ENCODE data around the gene CCDC137.
A peak's percentile ranks its signal among the peaks of the same experiment; 100 is the strongest.

CCDC137 gene

GRCh38 chr17:81707725-81708646 lies 41.4 kb downstream of the CCDC137 start:
- no peak for TF ChIP-seq ZNF274 (IDR thresholded peaks at IDR 0.05; ENCODE audit: low read depth, low read length)
- no peak overlapping the region for H3K4me3 ChIP-seq (ENCODE audit: low read length)

GRCh38 chr17:81708739-81709185 lies 42.2 kb downstream of the CCDC137 start:
- TF ChIP-seq ZNF274 (IDR thresholded peaks at IDR 0.05; ENCODE audit: low read depth, low read length) = no peak
- H3K4me3 ChIP-seq (ENCODE audit: low read length) = no peak overlapping the region

- peak overlapping the region; percentile 84; the same call in 1 of the 2 replicates for H3K4me3 ChIP-seq (ENCODE audit: low read length)
Observed at GRCh38 chr17:81710514-81711308, 44.2 kb downstream of the CCDC137 start.

GRCh38 chr17:81711814-81712467 lies 45.4 kb downstream of the CCDC137 start, which contains the start of gene SLC25A10:
Gene SLC25A10 (plus strand): TSS chr17:81712284. CDS start chr17:81712427, 143 bp downstream.
- TF ChIP-seq ZNF274 (IDR thresholded peaks at IDR 0.05; ENCODE audit: low read depth, low read length) = no peak
- H3K4me3 ChIP-seq (ENCODE audit: low read length) = peak within 1 kb of the TSS; percentile 84

More at GRCh38 chr17:81710514-81711308, 44.2 kb downstream of the CCDC137 start:
- TF ChIP-seq ZNF274 (IDR thresholded peaks at IDR 0.05; ENCODE audit: low read depth, low read length) = no peak

- TF ChIP-seq ZNF274 (IDR thresholded peaks at IDR 0.05; ENCODE audit: low read depth, low read length) = no peak
- peak overlapping the region; percentile 84 for H3K4me3 ChIP-seq (ENCODE audit: low read length)
Observed at GRCh38 chr17:81712468-81713003, 46.0 kb downstream of the CCDC137 start.

DNA sequence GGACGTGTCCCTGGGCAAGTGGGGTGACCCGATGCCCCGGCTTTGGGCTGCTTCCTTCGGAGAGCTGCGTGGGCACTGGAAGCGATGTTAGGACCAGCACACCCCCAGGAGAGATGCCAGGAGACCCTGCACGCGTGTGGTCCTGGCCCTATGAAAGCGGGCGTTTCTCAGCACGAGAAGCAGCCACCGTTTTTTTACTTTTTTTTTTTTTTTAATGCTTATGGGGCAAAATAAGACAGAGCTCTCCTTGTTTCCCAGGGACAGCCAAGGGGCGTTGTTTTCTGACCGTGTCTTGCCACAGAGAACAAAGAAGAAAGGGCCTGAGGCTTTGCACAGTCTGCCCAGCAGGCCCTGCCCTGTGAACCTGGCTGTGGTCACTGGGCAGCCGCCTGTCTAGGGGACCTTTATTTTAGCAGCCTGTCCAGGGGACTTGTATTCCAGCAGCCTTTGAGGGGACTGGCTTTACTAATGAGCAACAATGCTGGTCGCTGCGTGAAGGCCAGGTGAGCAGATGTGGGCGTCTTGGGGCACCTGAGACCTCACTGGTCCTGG lies 46.5 kb downstream of the CCDC137 start:
- no peak for TF ChIP-seq ZNF274 (IDR thresholded peaks at IDR 0.05; ENCODE audit: low read depth, low read length)

DNA sequence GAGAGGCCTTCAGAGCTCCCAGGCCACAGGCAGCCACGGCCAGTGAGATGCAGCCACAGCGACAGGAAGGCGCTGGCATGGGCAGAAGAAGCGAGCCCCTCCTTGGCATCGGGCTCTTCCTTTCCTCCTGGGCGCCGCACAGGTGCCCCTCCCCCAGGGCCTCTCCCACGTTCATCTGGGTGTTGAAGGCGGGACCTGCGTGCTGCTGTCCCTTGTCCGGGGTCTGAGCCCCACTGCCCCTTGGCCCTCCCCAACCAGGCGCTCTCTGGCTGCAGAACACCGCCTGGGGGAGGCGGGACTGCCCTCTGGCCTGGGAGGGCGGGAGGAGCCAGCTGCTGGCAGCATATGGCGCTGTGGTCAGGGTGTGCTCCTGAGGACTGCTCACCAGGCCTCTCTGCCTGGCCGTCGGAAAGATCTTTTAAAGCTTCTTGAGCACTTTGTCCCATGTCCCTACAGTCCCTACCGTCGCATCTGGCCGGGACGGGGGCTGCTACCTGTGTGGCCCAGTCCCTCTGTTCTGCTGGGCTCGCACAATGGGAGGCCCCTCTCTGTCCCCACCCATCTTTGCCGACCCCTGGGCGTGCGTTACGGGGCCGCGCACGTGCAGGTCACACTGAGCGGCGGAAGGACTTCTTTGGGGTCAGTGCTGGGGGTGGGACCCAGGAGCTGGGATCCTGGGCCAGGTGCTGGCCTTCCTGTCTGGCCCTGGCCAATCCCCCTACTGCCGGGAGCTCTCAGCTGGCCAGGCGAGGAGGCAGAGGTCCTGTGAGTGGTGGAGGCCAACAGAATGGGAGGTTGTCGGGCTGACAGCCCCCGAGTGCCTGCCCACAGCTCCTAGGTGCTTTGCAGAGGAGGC lies 47.2 kb downstream of the CCDC137 start:
- TF ChIP-seq ZNF274 (IDR thresholded peaks at IDR 0.05; ENCODE audit: low read depth, low read length) = no peak
- H3K4me3 ChIP-seq (ENCODE audit: low read length) = no peak overlapping the region; the same call in 1 of the 2 replicates

More for the DNA sequence above, 46.5 kb downstream of the CCDC137 start:
- peak overlapping the region; percentile 84 for H3K4me3 ChIP-seq (ENCODE audit: low read length)

DNA sequence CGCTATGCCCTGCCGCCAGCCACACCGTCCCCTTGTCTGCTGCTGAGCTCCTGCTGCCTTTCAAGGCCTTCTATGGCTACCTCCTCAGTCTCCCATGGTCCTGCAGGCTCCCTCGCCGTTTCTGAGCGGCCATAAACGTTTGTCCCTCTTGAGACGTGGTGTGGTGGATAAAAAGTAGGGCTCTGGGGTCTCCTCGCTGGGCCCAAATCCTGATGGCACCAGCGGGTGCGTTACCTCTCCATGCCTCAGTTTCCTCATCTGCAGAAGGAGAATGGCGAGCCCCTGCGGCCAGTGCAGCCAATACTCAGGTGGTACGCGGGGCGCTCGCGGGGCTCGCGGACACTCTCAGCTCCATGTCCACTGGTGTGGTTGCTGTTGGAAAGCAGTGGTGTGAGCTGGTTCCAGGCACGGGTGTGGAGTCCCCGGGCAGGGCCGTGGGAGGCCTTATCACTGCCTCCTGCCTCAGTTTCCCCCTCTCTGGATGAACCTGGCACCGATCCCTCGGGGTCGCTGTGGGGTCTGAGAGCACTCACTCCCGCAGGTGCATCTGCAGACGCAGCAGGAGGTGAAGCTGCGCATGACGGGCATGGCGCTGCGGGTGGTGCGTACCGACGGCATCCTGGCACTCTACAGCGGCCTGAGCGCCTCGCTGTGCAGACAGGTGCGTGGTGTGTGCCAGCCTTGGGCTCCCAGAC lies 48.0 kb downstream of the CCDC137 start:
- TF ChIP-seq ZNF274 (IDR thresholded peaks at IDR 0.05; ENCODE audit: low read depth, low read length) = no peak
- no peak overlapping the region for H3K4me3 ChIP-seq (ENCODE audit: low read length)

DNA sequence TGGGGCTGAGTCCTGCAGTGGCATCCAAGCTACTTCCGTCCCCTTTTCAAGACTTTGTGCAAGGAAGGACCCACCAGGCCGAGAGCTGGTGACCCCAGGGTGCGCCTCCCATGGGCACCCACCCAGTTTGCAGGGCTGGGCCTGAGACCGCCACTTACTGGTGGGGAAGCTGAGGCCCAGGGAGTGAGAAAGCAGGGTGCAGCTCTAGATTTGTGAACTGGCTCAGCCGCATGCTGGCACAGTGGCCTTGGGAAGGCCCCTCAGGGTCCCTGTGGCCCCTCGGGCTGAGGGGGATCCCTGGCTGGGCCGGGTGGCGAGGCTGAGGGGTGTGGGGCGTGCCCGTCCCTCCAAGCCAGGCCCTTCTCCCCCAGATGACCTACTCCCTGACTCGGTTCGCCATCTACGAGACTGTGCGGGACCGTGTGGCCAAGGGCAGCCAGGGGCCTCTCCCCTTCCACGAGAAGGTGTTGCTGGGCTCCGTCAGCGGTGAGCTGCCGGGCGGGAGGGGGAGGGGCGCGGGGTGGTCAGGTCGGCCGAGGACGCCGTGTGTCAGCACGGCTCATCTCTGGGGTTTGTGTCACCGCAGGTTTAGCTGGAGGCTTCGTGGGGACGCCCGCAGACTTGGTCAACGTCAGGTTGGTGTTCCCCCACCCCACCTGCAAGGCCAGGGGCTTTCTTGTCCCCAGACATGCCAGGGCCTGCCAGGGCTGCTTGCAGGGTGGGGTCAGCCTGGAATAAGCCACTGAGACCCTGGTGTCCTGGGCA lies 48.8 kb downstream of the CCDC137 start:
- no peak overlapping the region for H3K4me3 ChIP-seq (ENCODE audit: low read length)
- TF ChIP-seq ZNF274 (IDR thresholded peaks at IDR 0.05; ENCODE audit: low read depth, low read length) = no peak

DNA sequence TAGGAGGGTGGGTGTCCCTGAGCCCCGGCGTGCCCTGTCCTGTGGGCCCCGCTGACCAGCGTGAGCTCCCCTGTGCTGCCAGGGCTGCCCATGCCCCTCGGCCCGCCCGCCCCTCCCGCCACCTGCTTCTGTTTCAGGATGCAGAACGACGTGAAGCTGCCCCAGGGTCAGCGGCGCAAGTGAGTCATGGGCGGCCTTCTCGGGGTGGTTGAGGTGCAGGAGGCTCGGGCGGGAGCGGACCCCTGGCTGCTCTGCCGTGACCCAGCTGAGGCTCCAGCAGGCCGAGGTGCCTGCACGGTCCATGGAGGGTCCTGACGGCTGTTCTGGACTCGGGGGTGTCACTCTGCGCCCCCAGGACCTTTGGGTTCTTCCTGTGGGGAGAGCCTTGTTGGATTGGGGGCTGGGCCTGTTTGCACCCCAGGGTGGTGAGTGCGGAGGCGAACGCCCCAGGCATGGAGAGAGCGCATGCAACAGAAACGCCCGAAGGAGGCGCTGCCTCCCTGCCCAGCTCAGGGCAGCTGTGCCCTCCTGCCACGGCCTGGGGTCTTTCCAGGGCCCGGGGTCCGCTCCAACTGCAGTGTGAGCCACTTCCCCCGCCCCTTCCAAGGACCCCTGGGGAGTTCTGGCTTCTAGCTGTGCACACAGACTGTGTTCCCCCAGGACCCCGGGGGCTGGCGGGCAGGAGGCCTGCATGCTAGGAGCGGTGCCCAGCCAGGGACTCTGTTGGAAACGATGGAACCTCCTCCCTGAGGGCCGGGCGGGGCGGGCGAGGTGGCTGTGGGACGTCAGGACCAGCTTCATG lies 49.5 kb downstream of the CCDC137 start:
- TF ChIP-seq ZNF274 (IDR thresholded peaks at IDR 0.05; ENCODE audit: low read depth, low read length) = no peak
- H3K4me3 ChIP-seq (ENCODE audit: low read length) = no peak overlapping the region

DNA sequence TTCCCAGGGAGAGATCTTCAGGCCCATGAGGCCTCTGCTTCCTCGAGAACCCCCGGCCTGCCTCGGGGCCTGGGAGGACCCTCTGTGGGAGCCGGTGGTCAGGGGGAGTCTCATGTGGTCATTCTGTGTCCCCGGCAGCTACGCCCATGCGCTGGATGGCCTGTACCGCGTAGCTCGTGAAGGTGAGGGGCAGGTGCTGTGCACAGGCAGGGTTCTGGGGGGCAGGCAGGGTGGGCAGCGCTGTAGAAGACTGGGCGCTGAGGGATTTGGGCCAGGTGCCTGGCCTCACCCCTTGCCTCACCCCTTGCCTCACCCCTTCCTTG lies 50.1 kb downstream of the CCDC137 start:
- H3K4me3 ChIP-seq (ENCODE audit: low read length) = no peak overlapping the region
- no peak for TF ChIP-seq ZNF274 (IDR thresholded peaks at IDR 0.05; ENCODE audit: low read depth, low read length)

All from GM08714 (cell line).